NCI-H345 (cell line): ENCODE data around the gene NAT14.
"Not testable (repeated sequence)": the region's sequence is repeated elsewhere in the genome, so short reads cannot be mapped to it uniquely, and the experiment has no call there.

Experiments used
- DNase-seq: peaks from one replicate; lab custom pipeline; 2025; lab: John Stamatoyannopoulos, UW

Gene NAT14

DNA sequence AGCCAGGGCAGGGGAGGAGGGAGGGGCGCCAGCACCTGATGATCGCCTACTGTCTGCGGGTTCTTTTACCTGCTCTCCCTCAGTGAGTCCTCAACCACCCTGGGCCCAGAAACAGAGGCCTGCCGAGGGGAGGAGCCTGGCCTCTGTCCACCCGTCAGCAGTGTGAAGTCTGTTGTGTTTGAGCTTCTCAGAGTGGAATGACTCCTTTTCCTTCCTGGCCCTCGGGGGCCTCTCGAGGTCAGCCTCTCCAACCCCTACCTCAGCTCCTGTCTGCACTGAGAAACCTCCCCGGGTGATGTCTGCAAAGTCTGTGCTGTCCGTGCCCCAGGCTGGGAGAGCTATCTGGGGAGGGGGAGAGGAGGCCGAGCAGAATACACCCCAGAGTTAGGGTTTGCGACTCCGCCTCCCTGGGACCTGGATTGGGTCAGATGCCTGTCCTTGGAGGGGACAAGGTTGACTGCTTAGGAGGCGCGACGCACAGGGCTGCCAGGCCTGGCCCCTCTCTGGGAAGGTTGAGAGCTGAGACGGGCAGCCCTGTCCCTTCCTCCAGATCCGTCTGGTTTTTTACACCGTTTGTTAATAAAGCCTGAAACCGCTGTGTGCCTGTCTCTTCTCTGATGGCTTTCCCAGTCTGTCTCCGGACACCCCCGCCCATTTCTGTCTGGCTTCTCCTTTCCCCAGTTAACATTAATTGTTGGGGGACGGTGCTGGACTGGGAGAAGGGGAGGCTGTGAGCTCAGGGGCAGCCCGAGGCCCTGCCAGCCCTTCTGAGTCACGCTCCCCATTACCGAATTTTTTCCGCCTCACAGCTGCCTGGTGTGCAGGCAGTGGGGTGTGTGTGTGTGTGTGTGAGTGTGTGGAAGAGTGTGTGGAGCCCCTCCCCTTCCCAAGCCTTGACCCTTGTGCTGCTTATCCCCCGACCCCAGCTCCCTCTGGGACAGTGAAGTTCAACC, 2.3 kb downstream of the NAT14 start:
- no peak for DNase-seq

DNA sequence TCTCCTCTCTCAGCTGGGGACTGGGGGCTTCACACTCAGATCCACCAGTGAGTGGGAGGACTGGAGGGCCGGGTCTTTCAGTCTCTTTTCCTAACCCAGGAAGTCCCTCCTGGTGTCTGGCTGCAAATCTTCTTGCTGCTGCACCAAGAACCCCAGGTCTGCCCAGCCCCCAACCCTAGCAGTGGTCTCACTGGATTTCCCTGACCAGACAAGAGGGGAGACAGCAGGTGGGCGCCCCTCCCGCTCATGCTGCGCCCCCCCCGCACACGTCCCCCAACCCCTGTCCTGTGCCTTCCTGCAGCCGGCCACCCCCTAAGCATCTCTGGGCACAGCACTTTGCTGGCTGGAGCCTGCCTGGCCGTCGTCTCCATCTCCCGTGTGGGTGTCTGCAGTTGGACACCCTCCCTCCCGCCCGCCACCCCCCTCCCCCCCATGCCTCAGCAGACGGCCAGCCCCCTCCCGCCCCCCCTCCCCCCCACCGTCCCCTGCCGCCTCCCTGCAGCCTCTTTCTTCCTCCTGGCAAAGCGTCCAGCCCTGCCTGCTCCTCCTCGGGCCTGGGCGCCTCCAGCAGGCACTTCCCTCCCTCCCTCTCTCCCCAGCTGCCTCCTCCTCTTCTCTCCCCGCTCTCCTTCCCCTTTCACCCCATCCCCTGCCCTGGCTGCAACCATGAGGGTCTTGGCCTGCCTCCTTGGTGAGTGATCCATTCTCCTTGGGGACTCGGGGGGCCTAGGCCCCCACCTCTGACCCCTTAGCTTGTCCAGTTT, 3.1 kb downstream of the NAT14 start, which contains the start of gene SSC5D:
TSS of gene SSC5D (plus strand) at position 513 of the 764 bp plus-strand sequence. CDS start at position 667, 154 bp downstream.
- DNase-seq = no peak

DNA sequence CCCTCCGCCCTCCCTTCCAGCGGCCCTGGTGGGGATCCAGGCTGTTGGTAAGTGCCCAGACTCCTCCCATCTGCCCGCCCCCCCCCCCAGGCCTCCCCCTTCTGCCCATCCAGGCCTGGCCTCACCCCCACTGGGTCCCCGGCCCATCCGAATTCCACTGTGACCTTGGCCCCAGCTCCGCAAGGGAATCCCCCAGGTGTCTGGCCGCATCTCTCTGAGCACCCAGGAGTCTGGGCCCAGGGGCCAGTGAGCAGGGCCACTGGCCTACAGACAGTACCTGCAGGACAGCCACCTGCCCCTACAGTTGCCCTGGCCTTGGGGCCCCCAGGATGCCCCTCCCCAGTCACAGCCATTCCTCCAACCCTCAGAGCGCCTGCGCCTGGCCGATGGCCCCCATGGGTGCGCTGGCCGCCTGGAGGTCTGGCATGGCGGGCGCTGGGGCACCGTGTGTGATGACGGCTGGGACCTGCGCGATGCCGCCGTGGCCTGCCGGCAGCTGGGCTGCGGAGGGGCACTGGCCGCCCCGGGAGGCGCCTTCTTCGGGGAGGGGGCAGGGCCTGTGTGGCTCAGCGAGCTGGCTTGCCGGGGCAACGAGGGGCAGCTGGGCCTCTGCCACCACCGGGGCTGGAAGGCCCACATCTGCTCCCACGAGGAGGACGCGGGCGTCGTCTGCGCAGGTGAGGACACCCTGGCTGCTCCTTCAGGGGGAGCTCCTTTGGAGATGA, 4.2 kb downstream of the NAT14 start:
- no peak for DNase-seq

DNA sequence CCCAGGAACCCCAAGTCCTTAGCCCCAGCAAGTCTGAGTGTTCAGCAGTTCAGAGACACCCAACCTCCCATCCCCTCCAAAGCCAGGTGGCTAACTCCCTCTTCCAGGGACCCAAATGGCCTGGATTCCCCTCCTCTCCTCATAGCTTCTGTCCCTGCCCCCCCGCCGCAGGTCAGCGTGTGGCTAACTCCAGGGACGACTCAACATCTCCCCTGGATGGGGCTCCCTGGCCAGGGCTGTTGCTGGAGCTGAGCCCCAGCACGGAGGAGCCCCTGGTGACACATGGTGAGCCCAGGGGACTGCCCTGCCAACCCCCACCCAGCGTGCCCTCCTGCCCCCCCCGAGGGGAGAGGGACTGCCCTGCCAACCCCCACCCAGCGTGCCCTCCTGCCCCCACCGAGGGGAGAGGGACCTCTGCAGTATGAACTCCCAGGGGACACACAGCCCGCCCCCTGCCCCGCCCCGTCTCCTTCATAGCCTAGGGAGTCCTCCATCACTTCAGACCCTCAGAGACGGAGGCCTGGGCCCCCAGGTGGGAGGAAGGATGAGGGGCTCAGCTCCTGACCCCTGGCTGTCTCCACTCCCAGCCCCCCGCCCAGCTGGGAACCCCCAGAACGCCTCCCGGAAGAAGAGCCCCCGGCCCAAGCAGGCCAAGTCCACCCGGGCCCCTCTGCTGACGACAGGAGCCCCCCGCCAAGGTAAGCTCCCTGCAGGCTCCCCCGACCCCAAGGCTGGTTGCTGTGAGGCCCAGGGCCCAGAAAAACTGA, 4.9 kb downstream of the NAT14 start:
- DNase-seq = no peak

DNA sequence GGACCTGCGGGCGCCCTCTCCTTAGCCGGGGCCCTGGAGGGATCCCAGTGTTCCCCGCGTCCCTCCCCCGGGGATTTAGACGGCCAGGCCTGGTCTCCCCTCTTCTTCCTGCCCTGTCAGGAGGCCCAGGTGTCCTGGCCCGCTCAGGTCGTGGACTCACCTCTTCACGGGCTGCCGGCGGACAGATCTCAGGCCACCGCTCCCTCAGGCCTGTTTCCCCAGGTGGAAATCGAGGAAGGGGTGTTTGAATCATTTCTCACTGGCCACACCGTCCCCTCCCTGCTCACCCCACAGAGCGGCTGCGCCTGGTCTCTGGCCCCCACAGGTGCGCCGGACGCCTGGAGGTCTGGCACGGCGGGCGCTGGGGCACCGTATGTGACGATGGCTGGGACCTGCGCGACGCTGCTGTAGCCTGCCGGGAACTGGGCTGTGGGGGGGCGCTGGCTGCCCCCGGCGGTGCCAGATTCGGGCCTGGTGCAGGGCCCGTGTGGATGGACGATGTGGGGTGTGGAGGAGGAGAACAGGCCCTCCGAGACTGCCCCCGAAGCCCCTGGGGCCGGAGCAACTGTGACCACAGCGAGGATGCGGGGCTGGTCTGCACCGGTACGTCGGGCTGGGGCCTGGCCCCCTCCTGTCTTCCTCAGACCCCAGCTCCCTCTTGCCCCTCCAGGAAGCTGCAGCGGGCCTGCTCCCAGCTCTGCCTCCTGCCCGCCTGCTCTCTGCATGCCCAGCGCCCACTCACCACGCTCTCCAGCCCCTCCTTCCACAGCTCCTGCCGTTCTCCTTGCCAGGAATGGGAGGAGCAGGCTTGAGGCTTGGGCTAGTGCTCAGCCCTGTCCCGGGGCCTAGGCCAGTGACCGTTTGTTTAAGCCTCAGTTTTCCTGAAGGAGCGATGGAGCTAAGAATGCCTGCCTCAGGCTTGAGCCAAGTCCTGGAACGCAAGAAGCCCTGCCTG, 5.8 kb downstream of the NAT14 start:
- DNase-seq = no peak

DNA sequence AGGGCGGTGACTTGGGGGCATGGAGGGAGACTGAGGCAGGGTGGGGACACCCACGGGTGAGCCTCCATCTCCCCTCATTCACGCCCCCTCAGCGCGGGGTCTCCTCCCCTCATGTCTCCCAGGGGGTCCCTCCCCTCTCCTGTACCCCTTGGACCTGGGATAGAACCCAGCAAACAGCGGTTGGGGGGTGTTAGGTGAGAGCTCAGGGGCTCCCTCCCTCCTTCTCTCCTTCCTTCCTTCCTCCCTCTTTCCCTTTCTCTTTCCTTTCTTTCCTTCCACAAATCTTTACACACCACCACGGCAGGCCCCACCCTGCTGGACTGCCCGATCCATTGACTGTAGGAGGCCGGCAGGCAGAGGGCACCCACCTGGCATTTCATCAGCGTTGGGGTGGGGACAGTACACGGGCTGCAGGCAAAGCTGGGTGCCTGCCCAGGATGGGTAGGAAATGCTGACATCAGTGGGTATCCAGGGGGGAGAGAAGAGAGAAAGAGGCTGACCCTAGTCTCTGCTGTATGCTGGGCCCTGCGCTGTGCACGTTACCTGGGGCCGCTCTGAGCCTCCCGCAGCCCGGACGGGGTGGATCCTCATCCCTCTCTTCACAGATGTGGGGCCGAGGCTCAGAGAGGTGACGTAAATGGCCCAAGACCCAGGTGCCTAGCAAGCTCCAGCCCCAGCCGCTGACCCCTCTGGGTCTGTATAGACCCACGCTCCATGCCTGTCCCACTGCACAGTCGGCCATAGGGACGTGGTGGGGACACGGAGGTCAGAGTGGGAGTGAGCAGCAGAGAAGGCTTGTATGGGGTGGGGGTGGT, 6.8 kb downstream of the NAT14 start:
- DNase-seq = no peak

DNA sequence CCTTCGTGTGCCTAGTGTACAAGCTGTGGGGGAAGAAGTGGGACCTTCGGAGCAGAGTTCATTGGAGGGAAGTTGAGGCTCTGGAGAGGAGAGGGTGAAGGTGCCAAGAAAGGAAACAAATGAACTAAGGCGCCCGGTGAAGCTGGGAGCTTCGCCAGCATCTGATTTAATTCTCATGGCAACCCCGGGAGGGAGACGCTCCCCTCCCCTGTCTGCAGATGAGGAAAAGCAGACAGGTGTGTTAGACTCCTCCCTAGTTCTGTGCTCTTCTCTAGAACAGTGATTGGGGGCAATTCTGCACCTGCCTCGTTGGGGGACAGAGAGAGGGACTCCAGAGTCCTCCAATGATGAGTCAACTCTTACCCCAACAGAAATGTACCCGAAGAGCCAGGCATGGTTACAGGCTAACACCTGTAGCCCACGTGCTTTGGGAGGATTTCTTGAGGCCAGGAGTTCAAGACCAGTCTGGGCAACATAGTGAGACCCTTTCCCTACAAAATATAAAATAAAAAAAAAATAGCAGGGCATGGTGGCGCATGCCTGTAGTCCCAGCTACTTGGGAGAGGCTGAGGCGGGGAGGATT, 7.5 kb downstream of the NAT14 start:
- DNase-seq = peak; percentile 24

DNA sequence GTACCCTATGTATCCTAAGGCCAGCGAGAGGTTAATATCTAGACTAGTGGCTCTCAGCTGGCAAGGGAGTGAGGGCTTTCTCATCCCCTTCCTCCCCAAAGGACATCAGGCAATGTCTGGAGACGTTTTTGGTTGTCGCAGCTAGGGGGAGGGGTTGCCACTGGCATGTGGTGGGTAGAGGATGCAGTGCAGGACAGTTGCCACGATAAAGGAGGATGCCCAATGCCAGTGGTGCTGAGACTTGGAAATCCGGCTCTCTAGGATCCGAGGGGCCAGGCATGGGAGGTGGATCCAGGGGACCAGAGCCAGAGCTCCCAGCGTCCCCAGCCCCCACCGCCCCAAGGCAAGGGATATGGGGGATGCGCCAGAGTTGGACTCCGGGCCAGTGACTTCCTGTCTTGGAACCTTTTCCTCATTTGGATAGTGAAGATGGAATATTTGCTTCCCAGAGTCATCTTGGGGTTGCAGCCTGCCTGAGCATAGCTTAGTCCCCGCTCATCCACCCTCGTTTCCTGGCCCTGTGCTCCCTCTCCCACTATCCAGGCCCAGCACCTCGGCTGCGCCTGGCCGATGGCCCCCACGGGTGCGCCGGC, 8.2 kb downstream of the NAT14 start:
- no peak for DNase-seq

DNA sequence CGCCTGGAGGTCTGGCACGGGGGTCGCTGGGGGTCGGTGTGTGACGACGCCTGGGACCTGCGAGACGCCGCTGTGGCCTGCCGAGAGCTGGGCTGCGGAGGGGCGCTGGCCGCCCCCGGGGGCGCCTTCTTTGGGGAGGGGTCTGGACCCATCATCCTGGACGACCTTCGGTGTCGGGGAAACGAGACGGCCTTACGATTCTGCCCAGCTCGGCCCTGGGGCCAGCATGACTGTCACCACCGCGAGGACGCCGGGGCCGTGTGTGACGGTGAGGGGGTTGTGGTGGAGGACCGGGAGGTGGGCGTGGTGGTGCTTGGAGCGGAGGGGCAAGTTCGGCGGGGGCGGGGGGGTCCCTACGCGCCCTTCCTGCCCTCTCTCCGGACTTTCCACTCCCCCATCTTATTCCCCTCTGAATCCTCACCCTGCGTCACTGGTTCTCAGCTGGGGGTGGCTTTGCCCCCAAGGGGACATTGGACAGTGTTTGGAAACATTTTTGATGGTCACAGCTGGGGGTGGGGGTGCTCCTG, 8.7 kb downstream of the NAT14 start:
- no peak for DNase-seq

DNA sequence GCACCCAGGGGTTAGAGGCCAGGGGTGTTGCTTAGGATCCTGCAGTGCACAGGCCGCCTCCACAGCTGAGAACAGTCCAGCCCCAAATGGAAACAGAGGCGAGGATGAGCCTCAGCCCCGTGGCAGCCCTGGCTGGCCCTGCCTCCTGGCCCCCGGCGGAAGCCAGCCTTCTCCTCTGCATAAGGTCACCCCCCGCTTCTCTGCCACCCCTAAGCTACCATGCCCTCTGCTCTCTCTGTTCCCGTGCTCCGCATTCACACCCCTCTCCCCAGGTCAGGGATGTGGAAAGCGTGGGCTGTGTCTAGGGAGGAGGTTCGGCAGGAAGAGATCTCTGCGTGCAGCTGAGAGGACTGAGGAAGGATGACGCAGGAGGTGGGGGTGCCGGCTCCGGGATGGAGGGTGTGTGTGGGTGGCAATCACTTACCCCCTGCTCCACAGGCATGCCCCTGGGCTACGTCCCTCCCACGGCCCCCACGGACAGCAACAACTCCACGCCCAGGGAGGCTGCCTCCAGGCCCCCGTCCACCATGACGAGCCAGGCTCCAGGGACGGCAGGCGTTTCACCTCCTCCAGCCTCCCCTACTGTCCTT, 9.3 kb downstream of the NAT14 start:
- DNase-seq = no peak

DNA sequence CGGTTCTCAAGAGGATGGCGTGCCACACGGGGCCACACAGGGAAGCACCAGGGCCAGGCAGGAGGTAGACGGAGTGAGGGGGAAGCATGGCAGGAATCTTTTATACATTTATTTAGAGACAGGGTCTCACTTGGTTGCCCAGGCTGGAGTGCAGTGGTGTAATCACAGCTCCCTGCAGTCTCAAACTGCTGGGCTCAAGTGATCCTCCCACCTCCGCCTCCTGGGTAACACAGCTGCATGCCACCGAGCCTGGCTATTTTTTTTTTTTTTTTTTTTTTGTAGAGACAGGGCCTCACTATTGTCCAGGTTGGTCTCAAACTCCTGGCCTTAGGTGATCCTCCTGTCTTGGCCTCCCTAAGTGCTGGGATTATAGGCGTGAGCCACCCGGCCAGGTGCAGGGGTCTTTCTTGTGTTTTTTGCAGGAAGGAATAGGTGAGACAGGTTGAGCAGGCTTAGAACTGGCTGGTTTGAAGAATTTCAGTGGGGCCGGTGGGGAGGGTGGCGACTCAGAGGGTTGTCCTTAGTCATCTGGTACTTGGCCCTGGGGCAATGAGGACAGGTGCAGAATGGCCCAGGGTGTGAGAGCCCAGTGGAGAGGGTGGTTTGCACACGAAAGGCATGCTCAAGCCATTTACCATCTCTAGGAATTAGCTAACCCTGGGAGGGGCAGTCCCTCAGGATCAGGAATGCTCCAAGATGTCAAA, 10.8 kb downstream of the NAT14 start:
- no peak for DNase-seq

DNA sequence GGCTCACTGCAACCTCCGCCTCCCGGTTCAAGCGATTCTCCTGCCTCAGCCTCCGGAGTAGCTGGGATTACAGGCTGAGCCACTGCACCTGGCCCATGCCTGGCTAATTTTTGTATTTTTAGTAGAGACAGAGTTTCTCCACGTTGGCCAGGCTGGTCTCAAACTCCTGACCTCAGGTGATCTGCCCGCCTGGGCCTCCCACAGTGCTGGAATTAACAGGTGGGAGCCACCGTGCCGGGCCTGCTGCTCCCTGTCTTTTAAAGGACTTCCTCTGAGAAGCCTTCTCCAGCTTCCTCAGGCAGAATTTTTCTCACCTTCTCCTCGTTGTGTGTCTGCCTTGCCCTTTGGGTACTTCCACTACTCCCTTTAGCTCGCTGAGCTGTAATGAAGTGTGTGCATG, 11.8 kb downstream of the NAT14 start:
- not testable (repeated sequence) for DNase-seq

DNA sequence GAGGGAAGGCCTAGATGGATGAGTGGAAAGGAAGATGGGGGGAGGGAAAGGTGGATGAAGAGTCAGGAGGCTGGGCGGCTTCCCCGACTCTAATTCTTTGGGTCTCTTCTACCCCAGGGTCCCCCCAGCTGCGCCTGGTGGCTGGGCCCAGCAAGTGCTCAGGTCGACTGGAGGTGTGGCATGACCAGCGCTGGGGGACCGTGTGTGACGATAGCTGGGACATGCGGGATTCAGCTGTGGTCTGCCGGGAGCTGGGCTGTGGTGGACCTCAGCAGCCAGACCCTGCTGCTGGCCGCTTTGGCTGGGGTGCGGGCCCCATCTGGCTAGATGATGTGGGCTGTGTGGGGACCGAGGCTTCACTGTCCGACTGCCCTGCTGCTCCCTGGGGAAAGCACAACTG, 12.8 kb downstream of the NAT14 start:
- no peak for DNase-seq

DNA sequence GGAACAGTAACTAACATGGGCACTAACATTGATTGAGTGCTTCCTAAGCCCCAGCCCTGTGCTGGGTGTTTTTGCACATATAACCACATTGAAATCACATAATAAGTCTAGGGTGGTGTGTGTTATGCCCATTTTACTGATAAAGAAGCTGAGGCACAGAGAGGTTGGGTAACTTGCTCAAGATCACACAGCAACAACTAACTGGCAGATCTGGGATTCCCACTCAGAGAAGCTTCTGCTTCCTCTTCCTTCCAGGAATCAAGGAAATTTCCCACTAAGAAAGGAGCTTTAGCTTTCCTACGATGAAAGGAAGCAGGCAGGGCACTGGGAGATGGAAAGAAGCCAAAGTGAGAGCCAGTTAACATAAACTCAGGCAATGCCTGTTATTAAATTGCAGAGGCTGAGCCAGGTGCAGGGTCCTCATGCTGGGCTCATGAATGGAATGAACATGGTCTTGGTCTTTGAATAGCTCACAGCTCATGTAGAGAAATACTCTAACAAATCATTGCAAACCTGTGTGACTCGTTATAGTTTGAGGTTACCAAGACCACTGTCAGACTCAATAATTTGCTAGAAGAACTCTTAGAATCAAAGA, 13.4 kb downstream of the NAT14 start:
- DNase-seq = peak; percentile 8

DNA sequence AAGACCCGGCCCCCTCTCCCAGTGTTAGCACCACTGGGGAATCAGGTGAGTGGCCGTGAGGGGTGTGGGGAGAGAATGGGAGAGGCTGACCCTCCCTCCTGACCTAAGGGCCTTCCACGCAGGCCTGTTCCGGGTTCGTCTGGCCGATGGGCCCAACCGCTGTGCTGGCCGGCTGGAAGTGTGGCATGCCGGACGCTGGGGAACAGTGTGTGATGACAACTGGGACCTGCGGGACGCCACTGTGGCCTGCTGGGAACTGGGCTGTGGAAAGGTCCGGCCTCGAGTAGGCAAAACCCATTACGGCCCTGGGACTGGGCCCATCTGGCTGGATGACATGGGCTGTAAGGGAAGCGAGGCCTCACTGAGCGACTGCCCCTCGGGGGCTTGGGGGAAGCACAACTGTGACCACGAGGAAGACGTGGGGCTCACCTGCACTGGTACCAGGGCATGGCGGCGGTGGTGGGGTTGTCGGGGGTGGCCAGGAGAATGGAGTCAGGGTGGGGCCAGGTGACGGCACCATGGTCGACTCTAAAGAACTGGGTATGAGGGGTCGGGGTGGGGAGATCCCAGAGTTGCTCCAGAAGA, 15.5 kb downstream of the NAT14 start:
- DNase-seq = no peak

DNA sequence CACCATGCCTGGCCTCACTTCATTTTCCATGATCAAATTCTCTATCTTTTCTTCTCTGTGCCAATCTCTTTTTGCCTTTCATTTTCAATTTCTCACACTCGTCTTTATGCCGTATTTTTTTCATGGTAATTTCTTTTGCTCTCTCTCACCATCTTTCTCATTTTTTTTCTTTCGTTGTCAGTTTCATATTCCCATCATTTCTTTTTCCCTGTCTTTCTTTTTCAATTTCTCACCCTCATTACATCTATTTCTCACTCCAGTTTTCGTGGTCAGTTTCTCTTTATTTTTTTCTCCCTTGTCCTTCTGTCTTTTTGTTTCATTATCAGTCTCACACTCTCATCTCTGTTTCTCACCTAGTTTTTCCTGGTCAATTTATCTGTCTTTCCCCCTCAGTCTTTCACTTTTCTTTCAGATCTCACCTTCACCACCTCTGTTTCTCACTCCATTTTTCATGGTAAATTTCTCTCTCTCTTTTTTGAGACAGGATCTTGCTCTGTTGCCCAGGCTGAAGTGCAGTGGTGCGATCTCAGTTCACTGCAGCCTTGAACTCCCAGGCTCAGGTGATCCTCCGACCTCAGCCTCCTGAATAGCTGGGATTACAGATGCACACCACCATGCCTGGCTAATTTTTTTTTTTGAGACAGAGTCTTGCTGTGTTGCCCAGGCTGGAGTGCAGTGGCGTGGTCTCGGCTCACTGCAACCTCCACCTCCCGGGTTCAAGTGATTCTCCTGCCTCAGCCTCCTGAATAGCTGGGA, 17.4 kb downstream of the NAT14 start:
- DNase-seq = no peak
